H9 (cell line): ENCODE results near the gene TRIM7. TPM values are rescaled to one million over a fixed set of nuclear protein-coding genes. Genes with fewer than 3 reads are reported as not detected.

Experiments
- DNase-seq: peaks from one replicate; pipeline ENCODE4 v3.0.0-alpha.2; 2017
- H2AFZ ChIP-seq: one replicate; pipeline ENCODE4 v1.6.1; 2013; ENCODE audit warnings: mild to moderate bottlenecking, low read length, control low read depth, moderate library complexity
- H2AK5ac ChIP-seq: 2 replicates; pipeline ENCODE4 v1.6.1; 2013; ENCODE audit warnings: low read length, control low read depth, mixed read lengths; ENCODE audit not compliant: insufficient read length
- H2BK120ac ChIP-seq: one replicate; pipeline ENCODE4 v1.6.1; 2013; ENCODE audit warnings: low read depth, mild to moderate bottlenecking, low read length, control low read depth, inconsistent platforms; ENCODE audit not compliant: poor library complexity, severe bottlenecking
- H2BK12ac ChIP-seq: 2 replicates; pipeline ENCODE4 v1.6.1; 2013; ENCODE audit warnings: low read length, control low read depth, mixed read lengths, low read depth; ENCODE audit not compliant: insufficient read length
- H2BK15ac ChIP-seq: 2 replicates; pipeline ENCODE4 v1.6.1; 2013; ENCODE audit warnings: low read depth, low read length, control low read depth
- H2BK20ac ChIP-seq: one replicate; pipeline ENCODE4 v1.6.1; 2013; ENCODE audit warnings: low read depth, mild to moderate bottlenecking, low read length, control low read depth, inconsistent platforms; ENCODE audit not compliant: poor library complexity, severe bottlenecking
- H2BK5ac ChIP-seq: 2 replicates; pipeline ENCODE4 v1.6.1; 2013; ENCODE audit warnings: low read length, control low read depth, mixed read lengths; ENCODE audit not compliant: insufficient read length
- H3K14ac ChIP-seq: 2 replicates; pipeline ENCODE4 v1.6.1; 2013; ENCODE audit warnings: low read length, control low read depth; ENCODE audit not compliant: insufficient read depth
- H3K18ac ChIP-seq: 2 replicates; pipeline ENCODE4 v1.6.1; 2013; ENCODE audit warnings: low read depth, mild to moderate bottlenecking, mixed read lengths, low read length, control low read depth; ENCODE audit not compliant: insufficient read length
- H3K23ac ChIP-seq: 2 replicates; pipeline ENCODE4 v1.6.1; 2013; ENCODE audit warnings: low read length, control low read depth, mixed read lengths, low read depth; ENCODE audit not compliant: insufficient read length
- H3K23me2 ChIP-seq: 2 replicates; pipeline ENCODE4 v1.6.1; 2013; ENCODE audit warnings: low read depth, mild to moderate bottlenecking, mixed read lengths, low read length, control low read depth; ENCODE audit not compliant: insufficient read length, poor library complexity, severe bottlenecking
- H3K27ac ChIP-seq: 2 replicates; pipeline ENCODE4 v1.5.1; 2013; ENCODE audit warnings: low read length, control low read depth, mixed read lengths, low read depth; ENCODE audit not compliant: insufficient read length
- H3K27me3 ChIP-seq: 2 replicates; pipeline ENCODE4 v1.6.1; 2013; ENCODE audit warnings: low read length, control low read depth, inconsistent platforms; ENCODE audit not compliant: insufficient read depth
- H3K4ac ChIP-seq: 2 replicates; pipeline ENCODE4 v1.6.1; 2013; ENCODE audit warnings: low read depth, mild to moderate bottlenecking, control low read depth, inconsistent platforms, low read length, moderate library complexity
- H3K4me1 ChIP-seq: 2 replicates; pipeline ENCODE4 v1.6.1; 2013; ENCODE audit warnings: low read length, control low read depth, inconsistent platforms; ENCODE audit not compliant: insufficient read depth
- H3K4me2 ChIP-seq: 2 replicates; pipeline ENCODE4 v1.6.1; 2013; ENCODE audit warnings: low read length, control low read depth, mixed read lengths; ENCODE audit not compliant: insufficient read length, insufficient read depth
- H3K56ac ChIP-seq: 2 replicates; pipeline ENCODE4 v1.6.1; 2013; ENCODE audit warnings: low read depth, mild to moderate bottlenecking, mixed read lengths, low read length, control low read depth; ENCODE audit not compliant: insufficient read length
- H3K79me1 ChIP-seq: 2 replicates; pipeline ENCODE4 v1.6.1; 2013; ENCODE audit warnings: low read depth, mild to moderate bottlenecking, moderate library complexity, low read length, control low read depth, inconsistent platforms; ENCODE audit not compliant: insufficient read depth, poor library complexity, severe bottlenecking
- H3K79me2 ChIP-seq: 2 replicates; pipeline ENCODE4 v1.6.1; 2013; ENCODE audit warnings: low read length, control low read depth, inconsistent platforms; ENCODE audit not compliant: insufficient read depth
- H3K9ac ChIP-seq: 2 replicates; pipeline ENCODE4 v1.6.1; 2013; ENCODE audit warnings: low read length, control low read depth, mixed read lengths; ENCODE audit not compliant: insufficient read length; ENCODE audit errors: extremely low read depth
- H3K9me3 ChIP-seq: one replicate; pipeline ENCODE4 v1.6.1; 2013; ENCODE audit warnings: low read depth, low read length, inconsistent platforms; ENCODE audit not compliant: control insufficient read depth
- H3T11ph ChIP-seq: one replicate; pipeline ENCODE4 v1.6.1; 2013; ENCODE audit warnings: mild to moderate bottlenecking, low read length, control low read depth, inconsistent platforms
- H4K20me1 ChIP-seq: one replicate; pipeline ENCODE4 v1.6.1; 2013; ENCODE audit not compliant: control insufficient read depth, insufficient read length, insufficient read depth
- H4K5ac ChIP-seq: 2 replicates; pipeline ENCODE4 v1.6.1; 2013; ENCODE audit warnings: low read depth, mild to moderate bottlenecking, mixed read lengths, low read length, control low read depth; ENCODE audit not compliant: insufficient read length
- H4K8ac ChIP-seq: replicated peaks from 2 replicates; pipeline ENCODE4 v1.6.1; 2013; ENCODE audit warnings: low read length, control low read depth, mixed read lengths, low read depth; ENCODE audit not compliant: insufficient read length
- H4K91ac ChIP-seq: 2 replicates; pipeline ENCODE4 v1.6.1; 2013; ENCODE audit warnings: low read depth, mild to moderate bottlenecking, moderate library complexity, mixed read lengths, low read length, control low read depth; ENCODE audit not compliant: insufficient read length
- H3K27ac Mint-ChIP-seq, 3 experiments: 2 replicates in 2 of 3; 3 replicates in 1 of 3; pipeline ENCODE4 v1.8.0; 2020 to 2021; ENCODE audit warnings: mixed read lengths in 3 of 3, mild to moderate bottlenecking in 1 of 3, moderate library complexity in 1 of 3
- H3K27me3 Mint-ChIP-seq: 2 replicates; pipeline ENCODE4 v1.8.0; 2021; ENCODE audit warnings: low read depth, mild to moderate bottlenecking, moderate library complexity, mixed read lengths
- H3K36me3 Mint-ChIP-seq, 3 experiments: 2 replicates in 2 of 3; 3 replicates in 1 of 3; pipeline ENCODE4 v1.8.0; 2020 to 2021; ENCODE audit warnings: low read depth in 3 of 3, mixed read lengths in 3 of 3; ENCODE audit not compliant: insufficient read depth in 1 of 3
- H3K4me1 Mint-ChIP-seq, 2 experiments: 2 replicates each; pipeline ENCODE4 v1.8.0; 2020; ENCODE audit warnings: mixed read lengths in 2 of 2
- H3K4me3 Mint-ChIP-seq, 2 experiments: 2 replicates in 1 of 2; 3 replicates in 1 of 2; pipeline ENCODE4 v1.8.0; 2020 to 2021; ENCODE audit warnings: mild to moderate bottlenecking in 2 of 2, mixed read lengths in 2 of 2, moderate library complexity in 1 of 2
- H3K9me3 Mint-ChIP-seq, 2 experiments: 2 replicates in 1 of 2; 3 replicates in 1 of 2; pipeline ENCODE4 v1.8.0; 2020; ENCODE audit warnings: mild to moderate bottlenecking in 2 of 2, mixed read lengths in 2 of 2, moderate library complexity in 1 of 2
- WGBS: extraction: QIAGEN DNeasy Blood & Tissue Kit; methylation state at CpG from one replicate; pipeline ENCODE4 v1.1.7; 2013; ENCODE audit warnings: missing lambda C conversion rate, low lambda C conversion rate, mixed read lengths; ENCODE audit not compliant: insufficient read length; ENCODE audit errors: extremely low coverage; 5-methylcytosine and 5-hydroxymethylcytosine counted together
- total RNA-seq: library from RNA; stranded (reverse); gene quantifications from 2 replicates; pipeline ENCODE4 v1.2.1, GENCODE V29; 2021
- TF ChIP-seq, protein P1 (sequence below): fragments of 200-600 bp; sonication (generic); conservative IDR thresholded peaks from 3 replicates; pipeline ENCODE4 v1.8.0; 2021; ENCODE audit warnings: antibody characterized with exemption, mild to moderate bottlenecking

The TRIM7 gene
- total RNA-seq, 1 experiment from 2014 or later: not detected

GRCh38 chr5:181186986-181187499, 18.0 kb downstream of the TRIM7 start:
- Histone ChIP-seq H3K79me2 (no peaks in the 10 kb centered on the region), H4K5ac (no peak overlapping the region), H3K23me2 (peaks cover 34% of the 10 kb centered on the region), H3K4me1 (no peaks in the 10 kb centered on the region), H3T11ph (no peak overlapping the region), H3K79me1 (no peaks in the 10 kb centered on the region), H3K9ac (no peak overlapping the region), H2BK12ac (no peak overlapping the region), H2BK20ac (no peak overlapping the region), H3K4me2 (peak overlapping the region; percentile 56), H4K8ac (no peak overlapping the region), H3K14ac (no peak overlapping the region), H3K9me3 (no peaks in the 10 kb centered on the region), H3K27me3 (peaks cover 16% of the 10 kb centered on the region), H3K23ac (no peak overlapping the region), H3K4ac (no peak overlapping the region), H3K56ac (no peak overlapping the region), H3K18ac (no peak overlapping the region), H2AK5ac (no peak overlapping the region), H2BK15ac (no peak overlapping the region), H4K20me1 (no peaks in the 10 kb centered on the region), H3K27ac (no peak overlapping the region), H2AFZ (no peak overlapping the region), H2BK5ac (no peak overlapping the region), H4K91ac (no peak overlapping the region), H2BK120ac (no peak overlapping the region)
- peaks cover 38% of the 10 kb centered on the region for H3K27me3 Mint-ChIP-seq
- TF ChIP-seq, protein P1, sequence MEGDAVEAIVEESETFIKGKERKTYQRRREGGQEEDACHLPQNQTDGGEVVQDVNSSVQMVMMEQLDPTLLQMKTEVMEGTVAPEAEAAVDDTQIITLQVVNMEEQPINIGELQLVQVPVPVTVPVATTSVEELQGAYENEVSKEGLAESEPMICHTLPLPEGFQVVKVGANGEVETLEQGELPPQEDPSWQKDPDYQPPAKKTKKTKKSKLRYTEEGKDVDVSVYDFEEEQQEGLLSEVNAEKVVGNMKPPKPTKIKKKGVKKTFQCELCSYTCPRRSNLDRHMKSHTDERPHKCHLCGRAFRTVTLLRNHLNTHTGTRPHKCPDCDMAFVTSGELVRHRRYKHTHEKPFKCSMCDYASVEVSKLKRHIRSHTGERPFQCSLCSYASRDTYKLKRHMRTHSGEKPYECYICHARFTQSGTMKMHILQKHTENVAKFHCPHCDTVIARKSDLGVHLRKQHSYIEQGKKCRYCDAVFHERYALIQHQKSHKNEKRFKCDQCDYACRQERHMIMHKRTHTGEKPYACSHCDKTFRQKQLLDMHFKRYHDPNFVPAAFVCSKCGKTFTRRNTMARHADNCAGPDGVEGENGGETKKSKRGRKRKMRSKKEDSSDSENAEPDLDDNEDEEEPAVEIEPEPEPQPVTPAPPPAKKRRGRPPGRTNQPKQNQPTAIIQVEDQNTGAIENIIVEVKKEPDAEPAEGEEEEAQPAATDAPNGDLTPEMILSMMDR: no peak
- H3K27ac Mint-ChIP-seq: peak overlapping the region in 1 of 3 experiments; percentile 65; a peak in 1 of 7 replicates
- no peak for DNase-seq
- peak overlapping the region; percentile 91 to 92 for H3K4me3 Mint-ChIP-seq
- peaks cover 0 to 5% (median 4%) of the 10 kb centered on the region in 3 experiments; a peak in 4 of 7 replicates for H3K36me3 Mint-ChIP-seq
- no CpG with 5 or more reads among the region's 8 CpGs for WGBS
- H3K9me3 Mint-ChIP-seq: peaks cover 16 to 22% of the 10 kb centered on the region in 2 experiments
- peaks cover 14 to 26% of the 10 kb centered on the region in 2 experiments for H3K4me1 Mint-ChIP-seq
